ENCODE data around the gene HIC2.
"Not testable (repeated sequence)": the region's sequence is repeated elsewhere in the genome, so short reads cannot be mapped to it uniquely, and the experiment has no call there.

Gene HIC2

GRCh38 chr22:21435998-21436810 is 19.0 kb downstream of the HIC2 start:
- not testable (repeated sequence) for DNase-seq

DNA sequence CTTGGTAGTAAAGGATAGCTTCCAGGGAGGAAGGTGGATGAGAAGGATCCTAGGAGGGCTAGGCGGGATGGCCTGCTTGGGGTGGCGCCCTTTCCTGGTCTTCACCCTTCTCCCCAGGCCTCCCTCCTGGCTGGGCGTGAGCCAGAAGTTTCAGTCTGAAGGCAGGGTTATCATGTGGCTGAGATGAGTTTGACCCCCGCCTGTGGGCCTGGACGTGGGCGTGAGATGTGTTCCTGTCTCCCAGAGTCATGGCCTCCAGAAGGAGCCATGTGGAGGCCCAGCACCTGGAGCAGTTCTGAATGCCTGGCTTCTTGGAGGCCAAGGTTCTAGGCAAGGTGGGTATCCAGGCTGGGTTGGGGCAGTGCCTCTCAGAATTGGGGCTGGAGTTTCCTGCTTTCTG is 20.8 kb downstream of the HIC2 start:
- DNase-seq, result not testable (repeated sequence)

DNA sequence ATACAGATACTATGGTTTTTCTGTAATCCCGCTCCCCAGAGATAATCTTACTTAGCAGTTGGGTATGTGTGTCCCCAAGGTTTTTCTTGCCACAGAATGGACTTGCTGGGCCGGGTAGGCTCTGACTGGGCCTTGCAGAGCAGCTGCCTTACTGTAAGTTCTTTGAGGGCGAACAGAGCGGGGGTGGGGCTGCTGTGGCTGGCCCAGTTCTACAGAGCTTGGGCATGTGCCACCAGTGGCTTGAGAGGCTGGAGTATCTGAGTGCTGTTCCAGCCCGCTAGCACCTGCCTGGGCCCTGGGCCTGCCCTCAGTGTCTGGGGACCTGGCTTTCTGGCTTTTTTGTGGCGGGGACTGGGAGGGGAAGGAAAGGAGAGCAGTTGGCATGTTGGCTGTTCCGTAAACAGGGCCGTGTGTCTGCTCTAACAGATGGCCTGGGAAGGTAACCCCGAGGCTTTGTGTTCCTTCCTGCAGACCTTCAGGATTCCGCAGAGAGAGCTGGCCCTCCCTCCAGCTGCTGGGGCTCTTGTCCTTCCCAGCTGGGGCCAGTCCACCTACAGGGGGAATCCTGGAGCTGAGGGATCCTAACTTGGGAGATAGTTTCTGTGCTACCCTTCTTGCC is 23.0 kb downstream of the HIC2 start:
- DNase-seq, result not testable (repeated sequence)

DNA sequence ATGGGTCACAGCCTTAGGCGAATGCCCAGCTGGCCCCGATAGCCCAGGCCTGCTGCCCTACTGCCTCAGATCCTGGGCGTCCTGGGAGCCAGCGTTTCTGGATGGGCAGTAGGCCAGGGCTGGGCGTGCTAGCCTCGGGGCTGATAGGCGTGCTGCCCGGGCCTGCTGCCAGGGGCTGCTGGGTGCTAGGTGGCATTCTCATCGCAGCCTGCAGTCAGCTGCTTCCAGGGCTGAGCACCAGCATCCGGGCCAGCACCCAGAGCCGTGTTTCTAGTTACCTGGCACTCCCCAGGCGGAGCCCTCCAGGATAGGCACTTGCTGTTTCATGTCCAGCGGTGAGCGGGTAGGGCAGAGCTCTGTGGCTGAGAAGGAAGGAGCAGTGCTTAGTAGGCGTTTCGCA is 23.5 kb downstream of the HIC2 start:
- DNase-seq, result not testable (repeated sequence)

- not testable (repeated sequence) for DNase-seq
These were observed 24.0 kb downstream of the HIC2 start for GRCh38 chr22:21441170-21441569.

- DNase-seq, result not testable (repeated sequence)
These were observed 25.0 kb downstream of the HIC2 start for GRCh38 chr22:21442123-21442522.

DNA sequence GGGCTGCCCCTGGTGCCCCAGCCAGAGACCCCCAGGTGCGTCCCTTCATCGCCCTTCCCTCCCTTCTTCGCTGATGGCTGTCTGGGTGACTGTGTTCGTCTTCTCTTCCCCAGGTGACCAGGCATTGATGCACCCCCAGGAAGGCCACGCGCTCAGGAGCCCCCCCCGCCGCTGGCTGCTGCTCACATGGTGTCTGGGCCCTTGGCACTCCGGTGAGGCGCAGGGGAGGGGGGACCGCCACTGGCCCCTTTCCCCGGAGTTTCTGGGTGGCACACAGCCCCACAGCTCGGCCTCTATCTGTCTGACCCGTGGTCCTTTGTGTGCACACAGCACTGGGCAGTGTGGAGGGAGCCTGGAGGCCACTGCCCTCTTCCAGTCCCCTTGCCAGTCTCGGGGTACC is 25.5 kb downstream of the HIC2 start:
- DNase-seq, result not testable (repeated sequence)

DNA sequence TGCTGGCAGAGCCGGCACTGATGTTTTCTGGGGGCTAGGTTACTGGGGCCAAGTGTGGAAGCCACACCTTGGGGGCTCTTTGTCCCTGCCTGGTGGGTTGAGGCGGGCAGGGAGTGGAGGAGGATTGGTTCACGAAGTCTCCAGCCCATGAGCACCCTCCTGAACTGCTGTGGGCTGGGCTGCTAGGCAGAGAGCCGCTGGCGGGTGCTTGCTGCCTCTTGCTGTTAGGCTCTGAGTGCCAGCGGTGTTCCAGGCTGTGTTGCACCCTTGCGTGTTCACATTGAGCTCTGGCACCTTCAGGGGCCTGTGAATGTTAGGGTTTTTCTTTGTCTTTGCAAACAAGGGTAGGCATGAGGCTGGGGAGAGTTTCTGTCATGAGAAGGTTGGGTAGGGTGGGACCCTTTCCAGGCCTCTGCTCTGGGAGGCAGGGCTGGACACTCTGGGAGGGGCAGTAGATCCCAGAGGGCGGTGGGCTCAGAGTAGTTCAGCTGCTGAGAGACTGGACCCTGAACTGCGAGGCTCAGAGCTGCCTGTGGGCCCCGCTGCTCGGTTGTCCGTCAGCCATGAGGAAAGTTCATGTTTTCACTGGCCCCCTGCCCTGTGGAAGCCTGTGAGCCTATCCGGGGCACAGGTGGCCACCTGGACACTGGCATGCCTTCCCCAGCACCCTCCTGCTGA is 26.0 kb downstream of the HIC2 start:
- DNase-seq, result no peak

- DNase-seq, result no peak
These were observed 26.7 kb downstream of the HIC2 start for GRCh38 chr22:21443735-21444421.

DNA sequence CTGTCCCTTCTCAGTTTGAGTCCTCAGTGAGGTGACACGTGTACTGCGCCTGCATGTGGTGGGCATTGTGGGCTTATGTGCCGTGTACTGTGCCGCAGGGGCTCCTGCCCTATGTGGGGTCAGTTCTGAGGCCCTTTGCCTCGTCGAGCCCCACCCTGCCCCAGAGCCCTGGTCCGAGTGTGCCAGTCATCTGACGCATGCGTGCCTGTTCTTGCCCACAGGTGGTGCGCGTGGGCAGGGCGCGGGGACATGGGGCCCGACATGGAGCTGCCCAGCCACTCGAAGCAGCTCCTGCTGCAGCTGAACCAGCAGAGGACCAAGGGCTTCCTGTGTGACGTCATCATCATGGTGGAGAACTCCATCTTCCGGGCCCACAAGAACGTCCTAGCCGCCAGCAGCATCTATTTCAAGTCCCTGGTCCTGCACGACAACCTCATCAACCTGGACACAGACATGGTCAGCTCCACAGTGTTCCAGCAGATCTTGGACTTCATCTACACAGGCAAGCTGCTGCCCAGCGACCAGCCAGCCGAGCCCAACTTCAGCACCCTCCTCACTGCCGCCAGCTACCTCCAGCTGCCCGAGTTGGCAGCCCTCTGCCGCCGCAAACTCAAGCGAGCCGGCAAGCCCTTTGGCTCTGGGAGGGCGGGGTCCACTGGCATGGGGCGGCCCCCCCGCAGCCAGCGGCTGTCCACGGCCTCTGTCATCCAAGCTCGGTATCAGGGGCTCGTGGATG is 27.7 kb downstream of the HIC2 start:
- DNase-seq, result no peak

- no peak for DNase-seq
These were observed 28.4 kb downstream of the HIC2 start for GRCh38 chr22:21445437-21446127.

DNA sequence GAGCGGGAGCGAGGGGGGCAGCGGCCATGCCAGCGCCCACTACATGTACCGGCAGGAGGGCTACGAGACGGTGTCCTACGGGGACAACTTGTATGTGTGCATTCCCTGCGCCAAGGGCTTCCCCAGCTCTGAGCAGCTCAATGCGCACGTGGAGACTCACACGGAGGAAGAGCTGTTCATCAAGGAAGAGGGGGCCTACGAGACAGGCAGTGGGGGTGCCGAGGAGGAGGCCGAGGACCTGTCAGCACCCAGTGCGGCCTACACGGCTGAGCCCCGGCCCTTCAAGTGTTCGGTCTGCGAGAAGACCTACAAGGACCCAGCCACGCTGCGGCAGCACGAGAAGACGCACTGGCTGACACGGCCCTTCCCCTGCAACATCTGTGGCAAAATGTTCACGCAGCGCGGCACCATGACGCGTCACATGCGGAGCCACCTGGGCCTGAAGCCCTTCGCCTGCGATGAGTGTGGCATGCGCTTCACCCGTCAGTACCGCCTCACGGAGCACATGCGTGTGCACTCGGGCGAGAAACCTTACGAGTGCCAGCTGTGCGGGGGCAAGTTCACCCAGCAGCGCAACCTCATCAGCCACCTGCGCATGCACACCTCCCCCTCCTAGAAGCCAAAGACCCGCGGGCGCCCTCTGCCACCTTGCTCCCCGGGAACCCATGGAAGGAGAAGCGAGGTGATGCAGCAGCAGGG is 29.1 kb downstream of the HIC2 start:
- no peak for DNase-seq

- DNase-seq, result no peak
These were observed 29.9 kb downstream of the HIC2 start for GRCh38 chr22:21446827-21447690.

DNA sequence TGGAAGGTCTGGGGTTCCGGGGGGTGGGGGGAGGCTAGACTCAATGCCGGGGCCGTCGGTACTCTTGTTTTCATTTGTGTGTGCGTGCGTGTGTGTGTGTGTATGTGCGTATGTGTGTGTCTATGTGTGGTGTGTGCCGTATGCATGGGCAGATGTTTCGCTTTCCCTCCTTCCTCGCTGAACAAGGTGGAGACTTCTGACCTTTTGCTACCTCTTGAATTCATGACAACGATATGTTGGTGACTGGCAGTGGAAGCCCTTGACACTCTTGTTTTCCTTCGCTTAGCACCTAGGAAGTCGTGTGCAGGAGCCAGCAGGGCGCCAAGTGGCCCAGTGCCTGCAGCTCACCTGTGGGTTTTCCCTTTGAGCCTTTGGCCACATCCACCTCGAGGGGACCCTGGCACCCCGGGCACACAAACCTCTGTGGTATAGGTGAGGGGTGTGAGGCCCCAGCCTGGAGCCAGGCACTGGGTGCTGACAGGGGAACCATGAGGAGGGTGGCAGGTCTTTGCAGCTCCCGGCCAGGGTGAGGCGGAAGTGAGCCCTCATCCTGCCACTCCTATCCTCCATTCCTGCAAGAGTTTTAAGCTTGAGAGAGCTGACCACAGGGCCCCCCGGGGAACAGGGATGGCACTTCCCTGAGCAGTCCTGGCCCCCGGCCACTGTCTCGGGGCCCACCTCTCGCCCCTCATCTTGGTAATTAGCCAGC is 30.7 kb downstream of the HIC2 start:
- no peak for DNase-seq

DNA sequence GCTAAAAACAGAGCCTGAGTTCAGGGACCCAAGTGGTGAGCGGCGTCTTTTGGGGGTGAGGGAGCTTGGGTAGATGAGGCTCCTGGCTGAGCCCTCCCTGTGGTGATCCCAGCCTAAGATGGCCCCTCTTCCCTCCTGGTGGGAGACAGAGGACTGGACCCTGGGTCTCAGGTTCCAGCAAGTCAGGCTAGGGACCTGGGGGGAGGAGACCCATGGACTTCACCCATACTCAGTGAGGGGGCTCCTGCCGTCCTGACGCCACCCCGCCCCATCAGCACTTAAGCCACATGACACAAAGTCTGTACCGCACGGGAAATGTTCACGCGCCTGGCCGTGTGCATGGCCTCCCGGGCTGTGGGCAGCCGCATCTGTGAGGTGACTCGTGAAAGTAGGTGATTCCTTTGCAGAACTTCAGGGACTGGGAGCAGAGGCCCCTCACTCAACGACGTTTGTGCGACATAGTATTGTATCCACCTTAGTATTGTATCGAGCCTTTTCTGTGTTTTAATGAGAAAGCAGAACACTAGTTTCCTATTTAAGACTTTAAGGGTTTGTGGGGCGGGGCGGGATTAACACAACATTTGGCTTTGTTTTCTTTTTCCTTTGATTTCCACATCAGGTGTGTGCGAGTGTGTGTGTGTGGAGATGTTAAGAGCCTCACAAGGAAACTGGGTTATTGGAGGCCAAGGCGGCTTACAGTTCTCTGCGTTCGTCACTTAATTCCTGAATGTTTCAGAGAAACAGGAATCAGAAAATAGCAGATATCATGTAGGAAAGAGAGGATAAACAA is 31.7 kb downstream of the HIC2 start:
- DNase-seq, result no peak

GRCh38 chr22:21449531-21450319 is 32.6 kb downstream of the HIC2 start:
- DNase-seq, result no peak

GRCh38 chr22:21450320-21450831 is 33.2 kb downstream of the HIC2 start:
- DNase-seq, result no peak

Data from NCI-H774 (cell line).